SK-N-SH (cell line): Measurements from ENCODE around the gene EVC. TPM values are rescaled to one million over a fixed set of nuclear protein-coding genes. Genes with fewer than 3 reads are reported as not detected.

Source experiments
- CTCF ChIA-PET: fragments of 300-600, 350-600 bp; formaldehyde crosslinking; extraction: SDS; loops from one replicate; lab custom pipeline; 2021; lab: Yijun Ruan, JAX
- POLR2A ChIA-PET: fragments of 350-600 bp; sonication (Branson Sonifier 250); formaldehyde crosslinking; extraction: SDS; loops from one replicate; lab custom pipeline; 2020; ENCODE audit warnings: antibody characterized with exemption, inconsistent platforms; lab: Yijun Ruan, JAX
- DNase-seq: peaks from one replicate; pipeline ENCODE4 v3.0.0; 2012
- H2AFZ ChIP-seq: fragments of 200-600 bp; sonication (generic); 2 replicates; pipeline ENCODE4 v1.8.1; 2016; ENCODE audit warnings: antibody characterized with exemption, mild to moderate bottlenecking, low read depth
- H3F3A ChIP-seq: fragments of 200-600 bp; sonication (generic); replicated peaks from 2 replicates; pipeline ENCODE3; 2016; ENCODE audit warnings: antibody characterized with exemption, mild to moderate bottlenecking; ENCODE audit not compliant: insufficient read depth
- H3K27ac ChIP-seq, 2 experiments: fragments of 200-500 bp in 1 of 2; fragments of 200-600 bp in 1 of 2; sonication (Bioruptor generic) in 1 of 2; sonication (generic), shearing (Covaris generic) in 1 of 2; 2 replicates each; pipeline versions ENCODE4 v1.5.1 to v1.6.1; 2014 to 2016; ENCODE audit warnings: low read depth in 2 of 2, inconsistent platforms in 1 of 2, low read length in 1 of 2, mild to moderate bottlenecking in 1 of 2, mixed read lengths in 1 of 2
- H3K27me3 ChIP-seq: fragments of 200-600 bp; sonication (generic), shearing (Covaris generic); 2 replicates; pipeline ENCODE4 v1.6.1; 2016; ENCODE audit warnings: mixed run types; ENCODE audit not compliant: insufficient read depth
- H3K36me3 ChIP-seq, 2 experiments: fragments of 200-500 bp in 1 of 2; fragments of 200-600 bp in 1 of 2; sonication (Bioruptor generic) in 1 of 2; sonication (generic) in 1 of 2; replicated peaks in 1 of 2; 2 replicates each; pipeline versions ENCODE3 to v1.5.1; 2014 to 2016; ENCODE audit warnings: low read length in 1 of 2, mild to moderate bottlenecking in 1 of 2; ENCODE audit not compliant: insufficient read depth in 2 of 2, control insufficient read depth in 1 of 2
- H3K4me1 ChIP-seq, 2 experiments: fragments of 200-500 bp in 1 of 2; fragments of 200-600 bp in 1 of 2; sonication (Bioruptor generic) in 1 of 2; sonication (generic), shearing (Covaris generic) in 1 of 2; 2 replicates each; pipeline versions ENCODE4 v1.5.1 to v1.6.1; 2014 to 2016; ENCODE audit warnings: low read depth in 1 of 2, low read length in 1 of 2, mixed run types in 1 of 2; ENCODE audit not compliant: insufficient read depth in 2 of 2, control insufficient read depth in 1 of 2
- H3K4me2 ChIP-seq: fragments of 200-600 bp; sonication (generic), shearing (Covaris generic); 2 replicates; pipeline ENCODE4 v1.6.1; 2017; ENCODE audit warnings: mixed run types
- H3K4me3 ChIP-seq, 2 experiments: fragments of 200-500 bp in 1 of 2; fragments of 200-600 bp in 1 of 2; sonication (Bioruptor generic) in 1 of 2; sonication (generic), shearing (Covaris generic) in 1 of 2; 2 replicates each; pipeline versions ENCODE4 v1.5.1 to v1.8.1; 2014 to 2016; ENCODE audit warnings: low read depth in 2 of 2, inconsistent platforms in 1 of 2, low read length in 1 of 2, mild to moderate bottlenecking in 1 of 2, mixed read lengths in 1 of 2, moderate library complexity in 1 of 2
- H3K79me2 ChIP-seq: fragments of 200-600 bp; sonication (generic); 2 replicates; pipeline ENCODE4 v1.8.1; 2017; ENCODE audit warnings: mild to moderate bottlenecking; ENCODE audit not compliant: insufficient read depth
- H3K9ac ChIP-seq: fragments of 200-600 bp; sonication (generic); 2 replicates; pipeline ENCODE4 v1.6.1; 2017; ENCODE audit warnings: mixed run types
- H3K9me2 ChIP-seq: fragments of 200-600 bp; sonication (generic); 2 replicates; pipeline ENCODE4 v1.6.1; 2017; ENCODE audit warnings: mixed run types
- H3K9me3 ChIP-seq: fragments of 200-600 bp; sonication (generic); 2 replicates; pipeline ENCODE4 v1.6.1; 2017; ENCODE audit warnings: mixed run types, mild to moderate bottlenecking, moderate library complexity
- H4K20me1 ChIP-seq: fragments of 200-600 bp; sonication (generic); 2 replicates; pipeline ENCODE4 v1.6.1; 2017; ENCODE audit warnings: mild to moderate bottlenecking, mixed run types; ENCODE audit not compliant: insufficient read depth
- CHD2 ChIP-seq: fragments of 150-350 bp; IDR thresholded peaks from 2 replicates; pipeline ENCODE4 v1.6.1; 2018; ENCODE audit warnings: low read length; ENCODE audit not compliant: partially characterized antibody
- EP300 ChIP-seq, 2 experiments: IDR thresholded peaks; 2 replicates each; pipeline versions ENCODE4 v1.4.0 to v1.6.1; 2012; ENCODE audit warnings: borderline replicate concordance in 1 of 2, low read depth in 1 of 2, low read length in 1 of 2
- EZH2phosphoT487 ChIP-seq: fragments of 200-600 bp; sonication (generic); IDR thresholded peaks from 2 replicates; pipeline ENCODE4 v1.6.1; 2017; ENCODE audit warnings: low read depth, mixed run types, mild to moderate bottlenecking, antibody characterized with exemption, moderate library complexity, borderline replicate concordance
- FOSL2 ChIP-seq: IDR thresholded peaks from 2 replicates; pipeline ENCODE4 v1.4.0; 2012; ENCODE audit warnings: low read depth, mild to moderate bottlenecking, moderate library complexity, borderline replicate concordance
- FOXJ3 ChIP-seq: sonication (generic); formaldehyde crosslinking; IDR thresholded peaks from 2 replicates; pipeline ENCODE4 v1.5.1; 2020; ENCODE audit warnings: mild to moderate bottlenecking, missing genetic modification reagents
- MXI1 ChIP-seq: IDR thresholded peaks from 2 replicates; pipeline ENCODE4 v1.6.1; 2012; ENCODE audit warnings: mild to moderate bottlenecking, low read depth, low read length, improper control_type of control experiment
- NRF1 ChIP-seq: IDR thresholded peaks from 2 replicates; pipeline ENCODE4 v1.6.1; 2012; ENCODE audit warnings: low read depth, mild to moderate bottlenecking, low read length
- POLR2AphosphoS5 ChIP-seq: IDR thresholded peaks from 2 replicates; pipeline ENCODE4 v1.6.1; 2012; ENCODE audit warnings: low read depth, low read length
- TAF1 ChIP-seq: IDR thresholded peaks from 2 replicates; pipeline ENCODE4 v1.6.1; 2012; ENCODE audit warnings: low read depth, mild to moderate bottlenecking, low read length, moderate library complexity, borderline replicate concordance
- TCF12 ChIP-seq: IDR thresholded peaks from 2 replicates; pipeline ENCODE4 v1.4.0; 2012
- YY1 ChIP-seq: IDR thresholded peaks from 2 replicates; pipeline ENCODE4 v1.4.0; 2012; ENCODE audit warnings: low read depth, mild to moderate bottlenecking
- WGBS: methylation state at CpG from one replicate; pipeline ENCODE4 v1.1.6; 2017; ENCODE audit warnings: low lambda C conversion rate; 5-methylcytosine and 5-hydroxymethylcytosine counted together
- polyA plus RNA-seq, 3 experiments: library from polyadenylated mRNA; depleted of rRNA; stranded (reverse); fragments of >200 nt; gene quantifications; 2 replicates each; pipeline ENCODE4 v1.2.3, GENCODE V29; 2012
- TF ChIP-seq, protein P1 (sequence below): IDR thresholded peaks from 2 replicates; pipeline ENCODE4 v1.4.0; 2012; ENCODE audit warnings: low read depth, borderline replicate concordance
- TF ChIP-seq, protein P2 (sequence below): IDR thresholded peaks from 2 replicates; pipeline ENCODE4 v1.4.0; 2012; ENCODE audit warnings: low read depth
- TF ChIP-seq, protein P3 (sequence below): IDR thresholded peaks from 2 replicates; pipeline ENCODE4 v1.6.1; 2012; ENCODE audit warnings: mild to moderate bottlenecking, low read depth, low read length, moderate library complexity
- TF ChIP-seq, protein P4 (sequence below): IDR thresholded peaks from 2 replicates; pipeline ENCODE4; 2012
- TF ChIP-seq, protein P5 (sequence below): fragments of 150-350 bp; IDR thresholded peaks from 2 replicates; pipeline ENCODE4 v1.6.1; 2016; ENCODE audit warnings: mild to moderate bottlenecking, low read depth, low read length

Gene EVC
- polyA plus RNA-seq, 1 of the 3 experiments (the other 2 are of a cell fraction) = 3.8 TPM

DNA sequence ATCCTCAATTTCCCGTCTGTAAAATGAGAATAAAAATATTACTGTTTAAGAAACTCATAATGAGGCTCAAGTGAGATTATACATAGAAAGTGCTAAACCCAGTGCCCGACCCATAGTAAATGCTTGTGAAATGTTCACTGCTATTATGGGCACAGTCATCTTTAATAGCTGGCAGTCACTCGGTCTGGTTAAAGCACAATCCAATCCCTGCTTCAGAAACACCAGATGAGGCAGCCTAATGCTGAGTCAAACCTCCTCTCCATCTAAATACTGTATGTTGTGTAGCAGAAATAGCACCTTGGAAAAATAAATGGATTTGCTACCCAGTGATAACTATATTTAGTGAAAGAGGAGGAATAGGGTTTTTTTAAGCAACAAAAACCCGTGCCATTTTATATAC is 17.1 kb upstream of the EVC start:
- no peak overlapping the region for H3K27ac ChIP-seq
- H3K4me1 ChIP-seq = no peaks in the 10 kb centered on the region; a peak in 1 of 4 replicates
- H3K36me3 ChIP-seq = no peaks in the 10 kb centered on the region
- H3K9ac ChIP-seq = no peak overlapping the region
- H2AFZ ChIP-seq = no peak overlapping the region
- TF ChIP-seq, protein P1, sequence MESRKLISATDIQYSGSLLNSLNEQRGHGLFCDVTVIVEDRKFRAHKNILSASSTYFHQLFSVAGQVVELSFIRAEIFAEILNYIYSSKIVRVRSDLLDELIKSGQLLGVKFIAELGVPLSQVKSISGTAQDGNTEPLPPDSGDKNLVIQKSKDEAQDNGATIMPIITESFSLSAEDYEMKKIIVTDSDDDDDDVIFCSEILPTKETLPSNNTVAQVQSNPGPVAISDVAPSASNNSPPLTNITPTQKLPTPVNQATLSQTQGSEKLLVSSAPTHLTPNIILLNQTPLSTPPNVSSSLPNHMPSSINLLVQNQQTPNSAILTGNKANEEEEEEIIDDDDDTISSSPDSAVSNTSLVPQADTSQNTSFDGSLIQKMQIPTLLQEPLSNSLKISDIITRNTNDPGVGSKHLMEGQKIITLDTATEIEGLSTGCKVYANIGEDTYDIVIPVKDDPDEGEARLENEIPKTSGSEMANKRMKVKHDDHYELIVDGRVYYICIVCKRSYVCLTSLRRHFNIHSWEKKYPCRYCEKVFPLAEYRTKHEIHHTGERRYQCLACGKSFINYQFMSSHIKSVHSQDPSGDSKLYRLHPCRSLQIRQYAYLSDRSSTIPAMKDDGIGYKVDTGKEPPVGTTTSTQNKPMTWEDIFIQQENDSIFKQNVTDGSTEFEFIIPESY = no peak
- TF ChIP-seq, protein P2, sequence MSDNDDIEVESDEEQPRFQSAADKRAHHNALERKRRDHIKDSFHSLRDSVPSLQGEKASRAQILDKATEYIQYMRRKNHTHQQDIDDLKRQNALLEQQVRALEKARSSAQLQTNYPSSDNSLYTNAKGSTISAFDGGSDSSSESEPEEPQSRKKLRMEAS = no peak
- TF ChIP-seq, protein P3, sequence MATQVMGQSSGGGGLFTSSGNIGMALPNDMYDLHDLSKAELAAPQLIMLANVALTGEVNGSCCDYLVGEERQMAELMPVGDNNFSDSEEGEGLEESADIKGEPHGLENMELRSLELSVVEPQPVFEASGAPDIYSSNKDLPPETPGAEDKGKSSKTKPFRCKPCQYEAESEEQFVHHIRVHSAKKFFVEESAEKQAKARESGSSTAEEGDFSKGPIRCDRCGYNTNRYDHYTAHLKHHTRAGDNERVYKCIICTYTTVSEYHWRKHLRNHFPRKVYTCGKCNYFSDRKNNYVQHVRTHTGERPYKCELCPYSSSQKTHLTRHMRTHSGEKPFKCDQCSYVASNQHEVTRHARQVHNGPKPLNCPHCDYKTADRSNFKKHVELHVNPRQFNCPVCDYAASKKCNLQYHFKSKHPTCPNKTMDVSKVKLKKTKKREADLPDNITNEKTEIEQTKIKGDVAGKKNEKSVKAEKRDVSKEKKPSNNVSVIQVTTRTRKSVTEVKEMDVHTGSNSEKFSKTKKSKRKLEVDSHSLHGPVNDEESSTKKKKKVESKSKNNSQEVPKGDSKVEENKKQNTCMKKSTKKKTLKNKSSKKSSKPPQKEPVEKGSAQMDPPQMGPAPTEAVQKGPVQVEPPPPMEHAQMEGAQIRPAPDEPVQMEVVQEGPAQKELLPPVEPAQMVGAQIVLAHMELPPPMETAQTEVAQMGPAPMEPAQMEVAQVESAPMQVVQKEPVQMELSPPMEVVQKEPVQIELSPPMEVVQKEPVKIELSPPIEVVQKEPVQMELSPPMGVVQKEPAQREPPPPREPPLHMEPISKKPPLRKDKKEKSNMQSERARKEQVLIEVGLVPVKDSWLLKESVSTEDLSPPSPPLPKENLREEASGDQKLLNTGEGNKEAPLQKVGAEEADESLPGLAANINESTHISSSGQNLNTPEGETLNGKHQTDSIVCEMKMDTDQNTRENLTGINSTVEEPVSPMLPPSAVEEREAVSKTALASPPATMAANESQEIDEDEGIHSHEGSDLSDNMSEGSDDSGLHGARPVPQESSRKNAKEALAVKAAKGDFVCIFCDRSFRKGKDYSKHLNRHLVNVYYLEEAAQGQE = no peak
- no peak for TF ChIP-seq MXI1
- H3K9me3 ChIP-seq = no peaks in the 10 kb centered on the region
- H3K79me2 ChIP-seq = no peaks in the 10 kb centered on the region
- 47% methylated on average over 4 of the region's 4 CpGs for WGBS
- H3K4me3 ChIP-seq = no peak overlapping the region
- DNase-seq = no peak
- H3K27me3 ChIP-seq = no peaks in the 10 kb centered on the region
- H3K4me2 ChIP-seq = no peak overlapping the region
- no peaks in the 10 kb centered on the region for H3F3A ChIP-seq
- ChIA-PET CTCF (interaction anchor here (1.8 kb wide), 1 partner anchor 9 kb away, joined by 7 read pairs; no protein-coding TSS in a partner anchor), POLR2A (no interaction called here)
- no peaks in the 10 kb centered on the region for H3K9me2 ChIP-seq
- no peaks in the 10 kb centered on the region for H4K20me1 ChIP-seq

DNA sequence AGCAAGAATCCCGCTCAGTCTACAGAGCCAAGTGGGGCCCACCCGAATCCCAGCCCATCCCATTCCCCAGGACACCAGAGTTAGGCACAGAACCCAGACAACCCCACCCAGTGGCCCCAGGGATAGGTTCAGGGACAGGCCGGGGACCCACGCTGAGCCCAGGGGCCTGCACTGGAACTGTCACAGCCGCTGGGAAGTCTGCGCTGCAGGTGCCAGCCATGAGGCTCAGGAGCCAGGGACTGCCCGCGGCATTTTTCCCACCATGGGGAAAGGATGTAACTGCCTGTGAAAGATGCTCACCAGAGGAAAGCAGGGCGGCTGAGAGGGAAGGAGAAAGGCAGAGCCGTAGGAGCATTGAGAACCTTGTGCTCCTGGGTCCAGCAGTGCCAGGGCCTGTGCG is 14.7 kb upstream of the EVC start:
- ChIA-PET POLR2A (no interaction called here), CTCF (no interaction called here)
- no peaks in the 10 kb centered on the region for H3F3A ChIP-seq
- no peaks in the 10 kb centered on the region for H3K9me2 ChIP-seq
- no peaks in the 10 kb centered on the region for H3K36me3 ChIP-seq
- H3K79me2 ChIP-seq = no peaks in the 10 kb centered on the region
- H3K27ac ChIP-seq = no peak overlapping the region
- H3K9ac ChIP-seq = no peak overlapping the region
- H4K20me1 ChIP-seq = no peaks in the 10 kb centered on the region
- DNase-seq = no peak
- no peak overlapping the region for H3K4me2 ChIP-seq
- no peaks in the 10 kb centered on the region for H3K9me3 ChIP-seq
- H2AFZ ChIP-seq = no peak overlapping the region
- H3K4me1 ChIP-seq = no peaks in the 10 kb centered on the region
- WGBS = 55% methylated on average over 5 of the region's 11 CpGs
- no peak overlapping the region for H3K4me3 ChIP-seq
- H3K27me3 ChIP-seq = no peaks in the 10 kb centered on the region
- no peak for TF ChIP-seq TCF12
- TF ChIP-seq EP300 (IDR thresholded peaks at IDR 0.05; ENCODE audit: borderline replicate concordance in 1 of 2, low read depth in 1 of 2, low read length in 1 of 2) = no peak
- no peak for TF ChIP-seq CHD2
- TF ChIP-seq YY1 = no peak
- no peak for TF ChIP-seq FOSL2
- TF ChIP-seq POLR2AphosphoS5 = no peak
- TF ChIP-seq TAF1 = no peak
- no peak for TF ChIP-seq FOXJ3
- TF ChIP-seq NRF1 = no peak
- TF ChIP-seq EZH2phosphoT487 = no peak
- TF ChIP-seq, protein P4, sequence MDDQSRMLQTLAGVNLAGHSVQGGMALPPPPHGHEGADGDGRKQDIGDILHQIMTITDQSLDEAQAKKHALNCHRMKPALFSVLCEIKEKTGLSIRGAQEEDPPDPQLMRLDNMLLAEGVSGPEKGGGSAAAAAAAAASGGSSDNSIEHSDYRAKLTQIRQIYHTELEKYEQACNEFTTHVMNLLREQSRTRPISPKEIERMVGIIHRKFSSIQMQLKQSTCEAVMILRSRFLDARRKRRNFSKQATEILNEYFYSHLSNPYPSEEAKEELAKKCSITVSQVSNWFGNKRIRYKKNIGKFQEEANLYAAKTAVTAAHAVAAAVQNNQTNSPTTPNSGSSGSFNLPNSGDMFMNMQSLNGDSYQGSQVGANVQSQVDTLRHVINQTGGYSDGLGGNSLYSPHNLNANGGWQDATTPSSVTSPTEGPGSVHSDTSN = no peak
- TF ChIP-seq, protein P5, sequence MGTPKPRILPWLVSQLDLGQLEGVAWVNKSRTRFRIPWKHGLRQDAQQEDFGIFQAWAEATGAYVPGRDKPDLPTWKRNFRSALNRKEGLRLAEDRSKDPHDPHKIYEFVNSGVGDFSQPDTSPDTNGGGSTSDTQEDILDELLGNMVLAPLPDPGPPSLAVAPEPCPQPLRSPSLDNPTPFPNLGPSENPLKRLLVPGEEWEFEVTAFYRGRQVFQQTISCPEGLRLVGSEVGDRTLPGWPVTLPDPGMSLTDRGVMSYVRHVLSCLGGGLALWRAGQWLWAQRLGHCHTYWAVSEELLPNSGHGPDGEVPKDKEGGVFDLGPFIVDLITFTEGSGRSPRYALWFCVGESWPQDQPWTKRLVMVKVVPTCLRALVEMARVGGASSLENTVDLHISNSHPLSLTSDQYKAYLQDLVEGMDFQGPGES = no peak
- TF ChIP-seq, protein P1 = no peak
